GM12864 (cell line): ENCODE data around the gene ARTN.

Experiments
- DNase-seq: peaks from one replicate; pipeline ENCODE4 v3.0.0-alpha.2; 2011; ENCODE audit warnings: low read depth
- H3K4me3 ChIP-seq: 2 replicates; pipeline ENCODE4 v1.5.1; 2011; ENCODE audit warnings: mild to moderate bottlenecking, low read depth, low read length, control low read depth
- TF ChIP-seq, protein P1 (sequence below): IDR thresholded peaks from 2 replicates; pipeline ENCODE4 v1.5.1; 2011; ENCODE audit warnings: low read depth, mild to moderate bottlenecking, moderate library complexity, low read length, control low read depth, inconsistent platforms; ENCODE audit errors: missing control alignments

ARTN gene

DNA sequence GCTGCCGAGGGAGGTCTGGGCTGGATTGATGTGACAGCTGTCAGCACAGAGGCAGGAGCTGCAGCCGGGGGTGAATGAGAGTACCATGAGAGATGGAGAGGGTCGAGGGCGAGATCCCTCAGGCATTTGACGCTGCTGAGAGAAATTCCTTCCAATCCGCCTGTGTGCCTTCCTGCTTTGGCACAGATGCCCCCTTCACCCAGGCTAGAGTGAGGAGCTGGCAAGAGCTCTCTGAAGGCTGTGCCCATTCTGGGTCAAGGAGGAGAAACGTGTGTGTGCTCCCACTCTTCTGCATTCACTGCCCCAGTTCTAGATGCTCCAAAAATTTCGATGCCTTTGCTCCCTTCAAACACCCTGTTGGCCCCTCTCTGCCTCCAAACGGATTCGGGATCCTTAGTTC lies 4.8 kb downstream of the ARTN start:
- no peak for DNase-seq
- TF ChIP-seq, protein P1, sequence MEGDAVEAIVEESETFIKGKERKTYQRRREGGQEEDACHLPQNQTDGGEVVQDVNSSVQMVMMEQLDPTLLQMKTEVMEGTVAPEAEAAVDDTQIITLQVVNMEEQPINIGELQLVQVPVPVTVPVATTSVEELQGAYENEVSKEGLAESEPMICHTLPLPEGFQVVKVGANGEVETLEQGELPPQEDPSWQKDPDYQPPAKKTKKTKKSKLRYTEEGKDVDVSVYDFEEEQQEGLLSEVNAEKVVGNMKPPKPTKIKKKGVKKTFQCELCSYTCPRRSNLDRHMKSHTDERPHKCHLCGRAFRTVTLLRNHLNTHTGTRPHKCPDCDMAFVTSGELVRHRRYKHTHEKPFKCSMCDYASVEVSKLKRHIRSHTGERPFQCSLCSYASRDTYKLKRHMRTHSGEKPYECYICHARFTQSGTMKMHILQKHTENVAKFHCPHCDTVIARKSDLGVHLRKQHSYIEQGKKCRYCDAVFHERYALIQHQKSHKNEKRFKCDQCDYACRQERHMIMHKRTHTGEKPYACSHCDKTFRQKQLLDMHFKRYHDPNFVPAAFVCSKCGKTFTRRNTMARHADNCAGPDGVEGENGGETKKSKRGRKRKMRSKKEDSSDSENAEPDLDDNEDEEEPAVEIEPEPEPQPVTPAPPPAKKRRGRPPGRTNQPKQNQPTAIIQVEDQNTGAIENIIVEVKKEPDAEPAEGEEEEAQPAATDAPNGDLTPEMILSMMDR: no peak
- H3K4me3 ChIP-seq: no peak overlapping the region

DNA sequence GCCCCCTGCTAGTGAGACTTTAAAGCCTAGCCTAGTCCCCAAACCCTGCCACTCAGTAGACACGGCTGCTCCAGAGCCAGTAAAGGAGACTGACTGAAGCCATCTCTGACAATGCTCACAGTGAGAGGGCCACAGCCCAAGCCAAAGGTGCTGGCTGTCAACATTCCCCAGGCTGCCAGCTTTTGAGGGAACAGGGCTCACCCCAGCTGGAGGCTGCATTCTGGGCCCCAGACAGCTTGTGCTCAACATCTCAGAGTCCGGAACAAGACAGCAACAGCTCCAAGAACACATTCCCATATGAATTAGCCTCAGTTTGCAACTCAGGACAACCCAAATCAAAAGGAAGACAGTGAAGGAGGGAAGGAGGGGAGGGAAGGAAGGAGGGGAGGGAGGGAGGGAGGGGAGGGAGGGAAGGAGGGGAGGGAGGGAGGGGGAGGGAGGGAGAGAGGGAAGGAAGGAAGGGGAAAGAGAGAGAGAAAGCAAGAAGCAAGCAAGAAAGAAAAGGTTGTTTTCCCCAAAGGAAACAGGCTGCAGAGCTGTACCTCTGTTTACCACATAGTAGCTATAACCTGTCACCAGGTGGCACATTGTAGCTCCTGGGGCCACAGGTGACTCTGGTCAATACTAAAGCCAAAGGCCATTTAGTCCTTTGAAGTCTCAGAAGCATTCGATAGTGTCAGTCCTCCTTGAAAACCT lies 5.4 kb downstream of the ARTN start:
- no peak for DNase-seq
- no peak overlapping the region for H3K4me3 ChIP-seq
- TF ChIP-seq, protein P1: no peak

DNA sequence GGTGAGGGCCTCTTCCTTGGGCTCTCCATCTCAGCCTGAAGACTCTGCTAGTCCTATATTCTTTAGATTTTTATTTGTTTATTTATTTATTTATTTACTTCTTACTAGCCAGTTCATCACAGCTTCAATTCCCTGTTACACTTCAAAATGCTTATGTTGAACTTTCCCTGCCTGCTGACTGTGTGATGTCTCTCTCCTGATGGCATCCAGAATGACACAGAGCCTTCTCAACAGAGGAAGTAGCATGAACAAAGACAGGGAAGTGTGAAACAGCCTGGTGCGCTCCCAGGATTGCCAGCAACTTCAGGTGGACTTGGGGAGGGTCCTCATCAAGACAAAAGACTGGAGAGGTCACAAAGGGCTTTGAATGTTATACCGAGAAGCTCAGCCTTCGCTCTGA lies 8.8 kb downstream of the ARTN start:
- TF ChIP-seq, protein P1: no peak
- DNase-seq: no peak
- H3K4me3 ChIP-seq: no peak overlapping the region

DNA sequence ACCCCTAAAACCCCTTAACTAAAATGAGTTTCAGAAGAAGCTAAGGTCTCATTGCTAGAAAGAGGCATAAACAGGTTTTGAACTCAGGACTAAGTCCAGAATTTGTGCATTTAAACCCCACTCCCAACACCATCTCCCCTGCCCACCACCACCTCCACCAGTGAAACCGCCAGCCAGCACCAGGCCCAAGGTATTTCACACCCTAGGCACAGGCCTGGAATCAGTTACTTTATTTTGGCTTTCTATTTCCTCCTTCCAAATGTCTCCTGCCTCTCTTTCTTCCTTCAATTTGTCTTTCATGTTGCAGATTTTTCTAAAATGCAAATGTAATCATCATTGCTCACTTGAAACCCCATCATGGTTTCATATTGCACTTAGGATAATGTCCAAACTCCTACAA lies 11.3 kb downstream of the ARTN start:
- no peak for DNase-seq
- TF ChIP-seq, protein P1: no peak
- no peak overlapping the region; the same call in 1 of the 2 replicates for H3K4me3 ChIP-seq

DNA sequence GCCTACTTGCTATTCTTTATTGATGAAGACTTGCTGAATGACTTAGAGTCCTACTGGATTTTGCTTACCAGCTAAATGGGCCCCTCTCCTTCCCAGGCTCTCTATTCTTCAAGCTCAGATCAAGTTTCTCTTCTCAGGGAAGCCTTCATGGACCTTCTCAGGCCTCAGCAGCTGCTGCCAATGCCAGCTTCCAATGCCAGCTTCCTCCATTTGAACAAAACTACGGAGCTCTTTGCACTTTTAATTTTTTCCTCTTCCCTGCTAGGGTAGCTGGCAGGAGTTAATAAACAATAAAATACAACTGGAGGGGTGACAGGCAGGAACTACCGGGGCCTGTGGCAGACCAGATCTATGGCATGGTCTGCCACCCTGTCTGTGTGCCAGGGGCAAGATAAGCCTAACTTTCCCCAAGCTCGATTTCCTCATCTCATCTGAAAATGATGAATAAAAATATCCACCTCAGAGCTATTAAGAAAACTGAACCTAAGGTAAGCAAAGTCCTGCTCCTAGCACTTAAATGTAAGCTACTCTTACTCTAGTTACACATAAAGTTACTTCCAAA lies 12.2 kb downstream of the ARTN start:
- DNase-seq: no peak
- TF ChIP-seq, protein P1: no peak
- peak overlapping the region; percentile 99 for H3K4me3 ChIP-seq

DNA sequence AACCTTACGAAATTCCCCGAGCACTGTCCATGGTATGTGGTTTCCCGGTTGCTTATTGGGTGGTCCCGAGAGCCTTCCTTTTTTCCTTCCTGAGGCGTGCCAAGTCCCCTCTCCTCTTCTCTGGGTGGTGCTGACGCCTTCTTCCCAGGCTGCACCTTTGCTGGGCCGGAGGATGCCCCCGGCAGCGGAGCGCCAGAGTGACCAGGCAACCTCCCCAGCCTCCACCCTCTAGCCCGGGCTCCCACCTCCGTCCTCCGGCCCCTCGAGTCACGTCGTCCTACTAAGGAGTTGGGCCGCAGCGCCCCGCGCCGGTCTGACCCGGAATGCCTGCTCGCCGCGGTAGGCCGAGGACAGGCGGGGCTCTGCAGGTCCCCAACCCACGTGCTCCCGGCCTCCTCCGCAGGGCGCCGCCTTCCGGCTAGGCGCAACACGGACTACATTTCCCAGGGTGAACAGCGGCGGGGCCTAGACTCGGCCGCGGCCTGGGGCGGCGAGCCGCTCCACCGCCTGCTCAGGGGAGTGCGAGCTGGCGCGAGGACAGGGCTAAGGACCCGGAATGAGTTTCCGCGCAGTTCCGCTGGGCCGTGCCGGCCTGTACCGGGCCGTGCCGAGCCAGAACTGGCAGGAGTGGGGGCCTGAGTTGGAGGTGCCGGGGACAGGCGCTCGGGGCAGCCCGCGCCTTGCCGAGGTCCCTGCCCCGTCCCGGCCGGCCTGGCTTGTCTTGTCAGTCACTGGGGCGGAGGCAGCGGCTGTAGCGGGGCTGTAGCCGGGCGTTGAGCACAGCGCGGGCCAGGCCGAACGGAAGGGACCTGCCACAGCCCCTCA lies 12.8 kb downstream of the ARTN start, which contains the start of gene IPO13:
TSS of gene IPO13 (plus strand) at position 715 of the 825 bp plus-strand sequence. CDS start 651 bp downstream, outside the sequence.
- TF ChIP-seq, protein P1: peak; percentile 79
- peak within 1 kb of the TSS; percentile 99 for H3K4me3 ChIP-seq
- DNase-seq: peak; percentile 90
